SK-N-SH (cell line): ENCODE data around the gene GNAS. TPM values are rescaled to one million over a fixed set of nuclear protein-coding genes. Genes with fewer than 3 reads are reported as not detected.
A peak's percentile ranks its signal among the peaks of the same experiment; 100 is the strongest.

ENCODE experiments used
- CTCF ChIA-PET: fragments of 300-600, 350-600 bp; formaldehyde crosslinking; extraction: SDS; loops from one replicate; lab custom pipeline; 2021; lab: Yijun Ruan, JAX
- POLR2A ChIA-PET: fragments of 350-600 bp; sonication (Branson Sonifier 250); formaldehyde crosslinking; extraction: SDS; loops from one replicate; lab custom pipeline; 2020; ENCODE audit warnings: antibody characterized with exemption, inconsistent platforms; lab: Yijun Ruan, JAX
- DNase-seq: peaks from one replicate; pipeline ENCODE4 v3.0.0; 2012
- H2AFZ ChIP-seq: fragments of 200-600 bp; sonication (generic); 2 replicates; pipeline ENCODE4 v1.8.1; 2016; ENCODE audit warnings: antibody characterized with exemption, mild to moderate bottlenecking, low read depth
- H3F3A ChIP-seq: fragments of 200-600 bp; sonication (generic); replicated peaks from 2 replicates; pipeline ENCODE3; 2016; ENCODE audit warnings: antibody characterized with exemption, mild to moderate bottlenecking; ENCODE audit not compliant: insufficient read depth
- H3K27ac ChIP-seq, 2 experiments: fragments of 200-500 bp in 1 of 2; fragments of 200-600 bp in 1 of 2; sonication (Bioruptor generic) in 1 of 2; sonication (generic), shearing (Covaris generic) in 1 of 2; 2 replicates each; pipeline versions ENCODE4 v1.5.1 to v1.6.1; 2014 to 2016; ENCODE audit warnings: low read depth in 2 of 2, inconsistent platforms in 1 of 2, low read length in 1 of 2, mild to moderate bottlenecking in 1 of 2, mixed read lengths in 1 of 2
- H3K27me3 ChIP-seq: fragments of 200-600 bp; sonication (generic), shearing (Covaris generic); 2 replicates; pipeline ENCODE4 v1.6.1; 2016; ENCODE audit warnings: mixed run types; ENCODE audit not compliant: insufficient read depth
- H3K36me3 ChIP-seq, 2 experiments: fragments of 200-500 bp in 1 of 2; fragments of 200-600 bp in 1 of 2; sonication (Bioruptor generic) in 1 of 2; sonication (generic) in 1 of 2; replicated peaks in 1 of 2; 2 replicates each; pipeline versions ENCODE3 to v1.5.1; 2014 to 2016; ENCODE audit warnings: low read length in 1 of 2, mild to moderate bottlenecking in 1 of 2; ENCODE audit not compliant: insufficient read depth in 2 of 2, control insufficient read depth in 1 of 2
- H3K4me1 ChIP-seq, 2 experiments: fragments of 200-500 bp in 1 of 2; fragments of 200-600 bp in 1 of 2; sonication (Bioruptor generic) in 1 of 2; sonication (generic), shearing (Covaris generic) in 1 of 2; 2 replicates each; pipeline versions ENCODE4 v1.5.1 to v1.6.1; 2014 to 2016; ENCODE audit warnings: low read depth in 1 of 2, low read length in 1 of 2, mixed run types in 1 of 2; ENCODE audit not compliant: insufficient read depth in 2 of 2, control insufficient read depth in 1 of 2
- H3K4me2 ChIP-seq: fragments of 200-600 bp; sonication (generic), shearing (Covaris generic); 2 replicates; pipeline ENCODE4 v1.6.1; 2017; ENCODE audit warnings: mixed run types
- H3K4me3 ChIP-seq, 2 experiments: fragments of 200-500 bp in 1 of 2; fragments of 200-600 bp in 1 of 2; sonication (Bioruptor generic) in 1 of 2; sonication (generic), shearing (Covaris generic) in 1 of 2; 2 replicates each; pipeline versions ENCODE4 v1.5.1 to v1.8.1; 2014 to 2016; ENCODE audit warnings: low read depth in 2 of 2, inconsistent platforms in 1 of 2, low read length in 1 of 2, mild to moderate bottlenecking in 1 of 2, mixed read lengths in 1 of 2, moderate library complexity in 1 of 2
- H3K79me2 ChIP-seq: fragments of 200-600 bp; sonication (generic); 2 replicates; pipeline ENCODE4 v1.8.1; 2017; ENCODE audit warnings: mild to moderate bottlenecking; ENCODE audit not compliant: insufficient read depth
- H3K9ac ChIP-seq: fragments of 200-600 bp; sonication (generic); 2 replicates; pipeline ENCODE4 v1.6.1; 2017; ENCODE audit warnings: mixed run types
- H3K9me2 ChIP-seq: fragments of 200-600 bp; sonication (generic); 2 replicates; pipeline ENCODE4 v1.6.1; 2017; ENCODE audit warnings: mixed run types
- H3K9me3 ChIP-seq: fragments of 200-600 bp; sonication (generic); 2 replicates; pipeline ENCODE4 v1.6.1; 2017; ENCODE audit warnings: mixed run types, mild to moderate bottlenecking, moderate library complexity
- H4K20me1 ChIP-seq: fragments of 200-600 bp; sonication (generic); 2 replicates; pipeline ENCODE4 v1.6.1; 2017; ENCODE audit warnings: mild to moderate bottlenecking, mixed run types; ENCODE audit not compliant: insufficient read depth
- CHD2 ChIP-seq: fragments of 150-350 bp; IDR thresholded peaks from 2 replicates; pipeline ENCODE4 v1.6.1; 2018; ENCODE audit warnings: low read length; ENCODE audit not compliant: partially characterized antibody
- ELF1 ChIP-seq: IDR thresholded peaks from 2 replicates; pipeline ENCODE4 v1.4.0; 2012
- EP300 ChIP-seq, 2 experiments: IDR thresholded peaks; 2 replicates each; pipeline versions ENCODE4 v1.4.0 to v1.6.1; 2012; ENCODE audit warnings: borderline replicate concordance in 1 of 2, low read depth in 1 of 2, low read length in 1 of 2
- FOSL2 ChIP-seq: IDR thresholded peaks from 2 replicates; pipeline ENCODE4 v1.4.0; 2012; ENCODE audit warnings: low read depth, mild to moderate bottlenecking, moderate library complexity, borderline replicate concordance
- FOXJ3 ChIP-seq: sonication (generic); formaldehyde crosslinking; IDR thresholded peaks from 2 replicates; pipeline ENCODE4 v1.5.1; 2020; ENCODE audit warnings: mild to moderate bottlenecking, missing genetic modification reagents
- FOXM1 ChIP-seq: IDR thresholded peaks from 2 replicates; pipeline ENCODE4 v1.4.0; 2012; ENCODE audit warnings: low read depth, mild to moderate bottlenecking
- GABPA ChIP-seq: IDR thresholded peaks from 2 replicates; pipeline ENCODE4 v1.4.0; 2012; ENCODE audit warnings: low read depth, mild to moderate bottlenecking
- IRF3 ChIP-seq: fragments of 150-350 bp; IDR thresholded peaks from 2 replicates; pipeline ENCODE4 v1.6.1; 2016; ENCODE audit warnings: mild to moderate bottlenecking, low read depth, low read length
- MAX ChIP-seq: IDR thresholded peaks from 2 replicates; pipeline ENCODE4 v1.4.0; 2012; ENCODE audit warnings: low read depth
- MEF2A ChIP-seq: IDR thresholded peaks from 2 replicates; pipeline ENCODE4 v1.4.0; 2012; ENCODE audit warnings: low read depth, borderline replicate concordance
- MXI1 ChIP-seq: IDR thresholded peaks from 2 replicates; pipeline ENCODE4 v1.6.1; 2012; ENCODE audit warnings: mild to moderate bottlenecking, low read depth, low read length, improper control_type of control experiment
- PBX3 ChIP-seq: IDR thresholded peaks from 2 replicates; pipeline ENCODE4; 2012
- POLR2AphosphoS5 ChIP-seq: IDR thresholded peaks from 2 replicates; pipeline ENCODE4 v1.6.1; 2012; ENCODE audit warnings: low read depth, low read length
- RAD21 ChIP-seq: IDR thresholded peaks from 2 replicates; pipeline ENCODE4 v1.6.1; 2012; ENCODE audit warnings: mild to moderate bottlenecking, low read length
- REST ChIP-seq: IDR thresholded peaks from 2 replicates; pipeline ENCODE4 v1.6.1; 2012; ENCODE audit warnings: mild to moderate bottlenecking, low read depth, low read length, moderate library complexity
- RFX5 ChIP-seq: IDR thresholded peaks from 2 replicates; pipeline ENCODE4 v1.6.1; 2012; ENCODE audit warnings: mild to moderate bottlenecking, improper control_type of control experiment, low read length
- RXRA ChIP-seq: IDR thresholded peaks from 2 replicates; pipeline ENCODE4 v1.4.0; 2012; ENCODE audit warnings: low read depth, mild to moderate bottlenecking, borderline replicate concordance
- TAF1 ChIP-seq: IDR thresholded peaks from 2 replicates; pipeline ENCODE4 v1.6.1; 2012; ENCODE audit warnings: low read depth, mild to moderate bottlenecking, low read length, moderate library complexity, borderline replicate concordance
- USF1 ChIP-seq: IDR thresholded peaks from 2 replicates; pipeline ENCODE4 v1.4.0; 2012; ENCODE audit warnings: low read depth, borderline replicate concordance
- USF2 ChIP-seq: fragments of 150-350 bp; IDR thresholded peaks from 2 replicates; pipeline ENCODE4 v1.6.1; 2017; ENCODE audit warnings: antibody characterized with exemption, low read length, low read depth, borderline replicate concordance
- ZBTB33 ChIP-seq: IDR thresholded peaks from 2 replicates; pipeline ENCODE4 v1.4.0; 2012; ENCODE audit warnings: low read depth, borderline replicate concordance
- WGBS: methylation state at CpG from one replicate; pipeline ENCODE4 v1.1.6; 2017; ENCODE audit warnings: low lambda C conversion rate; 5-methylcytosine and 5-hydroxymethylcytosine counted together
- polyA plus RNA-seq, 3 experiments: library from polyadenylated mRNA; depleted of rRNA; stranded (reverse); fragments of >200 nt; gene quantifications; 2 replicates each; pipeline ENCODE4 v1.2.3, GENCODE V29; 2012

The GNAS gene
- polyA plus RNA-seq, 1 of the 3 experiments (the other 2 are of a cell fraction) = 1,562 TPM

- TF ChIP-seq MAX (no peak), MXI1 (0 out of 2 replicates have a peak, but pooled peaks have one; percentile 28), GABPA (no peak), ELF1 (no peak), USF2 (no peak)
- TF ChIP-seq, all 33 proteins: peak for 6
These were observed 25.5 kb downstream of the GNAS start (continued) for GRCh38 chr20:58877976-58878360.

GRCh38 chr20:58878399-58878798 lies 25.9 kb downstream of the GNAS start:
- H3K36me3 ChIP-seq = no peaks in the 10 kb centered on the region
- peak overlapping the region; percentile 29 to 99; a peak in 3 of 4 replicates for H3K27ac ChIP-seq
- DNase-seq = peak; percentile 64
- H3K4me2 ChIP-seq = no peak overlapping the region
- no peak overlapping the region for H3K4me3 ChIP-seq
- peak overlapping the region; percentile 17; the same call in 1 of the 2 replicates for H2AFZ ChIP-seq
- H4K20me1 ChIP-seq = no peaks in the 10 kb centered on the region
- 75% methylated on average over 4 of the region's 4 CpGs for WGBS
- POLR2A ChIA-PET = interaction anchor here (1.1 to 1.7 kb wide), 2 partner anchors 13 kb away, joined by 4 to 5 read pairs; no protein-coding TSS in a partner anchor
- no peaks in the 10 kb centered on the region for H3K9me3 ChIP-seq
- no peaks in the 10 kb centered on the region for H3K79me2 ChIP-seq
- no peaks in the 10 kb centered on the region for H3K27me3 ChIP-seq
- peaks cover 4% of the 10 kb centered on the region for H3F3A ChIP-seq
- no peak overlapping the region for H3K9ac ChIP-seq
- H3K4me1 ChIP-seq = peaks cover 3 to 62% of the 10 kb centered on the region in 2 experiments
- no peaks in the 10 kb centered on the region for H3K9me2 ChIP-seq
- CTCF ChIA-PET = interaction anchor here (1.0 to 5.9 kb wide), 6 partner anchors 9 to 577 kb away, joined by 3 to 27 read pairs (median 4); no protein-coding TSS in a partner anchor
- TF ChIP-seq FOXM1 (no peak), EP300 (IDR thresholded peaks at IDR 0.05; ENCODE audit: borderline replicate concordance in 1 of 2, low read depth in 1 of 2, low read length in 1 of 2) (peak in 1 of 2 experiments; percentile 46; a peak in 1 of 4 replicates), IRF3 (no peak), PBX3 (no peak), ZBTB33 (no peak), RAD21 (peak; percentile 7; the same call in 1 of the 2 replicates), RXRA (no peak), FOSL2 (no peak), FOXJ3 (CRISPR knock-in tag) (no peak), MXI1 (peak; percentile 38; the same call in 1 of the 2 replicates), GABPA (no peak), MEF2A (no peak), ELF1 (no peak), REST (no peak), CHD2 (no peak), USF1 (no peak), POLR2AphosphoS5 (no peak), TAF1 (no peak), RFX5 (no peak)
